Skin of body (tissue), 2 donors: ENCODE measurements around the gene SIK3. TPM values are rescaled to one million over a fixed set of nuclear protein-coding genes. Genes with fewer than 3 reads are reported as not detected.
"Not testable (repeated sequence)": the region's sequence is repeated elsewhere in the genome, so short reads cannot be mapped to it uniquely, and the experiment has no call there.

ENCODE experiments used
- DNase-seq: peaks from one replicate; lab custom pipeline; 2025; lab: John Stamatoyannopoulos, UW
- total RNA-seq: library from RNA; depleted of rRNA; stranded (reverse); fragments of >200 nt; gene quantifications from one replicate; pipeline ENCODE4 v1.2.3, GENCODE V29; 2014

Gene SIK3
- total RNA-seq, 1 donor from 2014 or later: 28.9 TPM

DNA sequence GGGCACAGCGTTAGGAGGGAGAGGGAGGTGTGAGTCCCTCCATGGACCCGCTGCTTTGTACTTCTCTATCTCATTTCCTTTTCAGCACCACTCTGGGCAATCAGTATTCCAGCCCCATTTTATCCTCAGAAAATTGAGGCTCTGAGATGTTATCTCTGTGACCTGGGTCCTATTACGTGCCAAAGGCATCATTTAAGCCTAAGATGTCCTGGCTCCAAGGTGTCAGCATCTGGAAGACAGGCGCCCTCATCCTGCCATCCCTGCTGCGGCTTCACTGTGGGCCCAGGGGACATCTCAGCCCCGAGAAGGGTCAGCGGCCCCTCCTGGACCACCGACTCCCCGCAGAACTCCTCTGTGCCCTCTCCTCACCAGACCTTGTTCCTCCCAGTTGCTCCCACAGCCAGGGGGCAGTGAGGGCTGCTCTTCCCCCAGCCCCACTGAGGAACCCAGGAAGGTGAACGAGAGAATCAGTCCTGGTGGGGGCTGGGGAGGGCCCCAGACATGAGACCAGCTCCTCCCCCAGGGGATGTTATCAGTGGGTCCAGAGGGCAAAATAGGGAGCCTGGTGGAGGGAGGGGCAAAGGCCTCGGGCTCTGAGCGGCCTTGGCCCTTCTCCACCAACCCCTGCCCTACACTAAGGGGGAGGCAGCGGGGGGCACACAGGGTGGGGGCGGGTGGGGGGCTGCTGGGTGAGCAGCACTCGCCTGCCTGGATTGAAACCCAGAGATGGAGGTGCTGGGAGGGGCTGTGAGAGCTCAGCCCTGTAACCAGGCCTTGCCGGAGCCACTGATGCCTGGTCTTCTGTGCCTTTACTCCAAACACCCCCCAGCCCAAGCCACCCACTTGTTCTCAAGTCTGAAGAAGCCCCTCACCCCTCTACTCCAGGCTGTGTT lies 269.4 kb downstream of the SIK3 start:
- DNase-seq: no peak

DNA sequence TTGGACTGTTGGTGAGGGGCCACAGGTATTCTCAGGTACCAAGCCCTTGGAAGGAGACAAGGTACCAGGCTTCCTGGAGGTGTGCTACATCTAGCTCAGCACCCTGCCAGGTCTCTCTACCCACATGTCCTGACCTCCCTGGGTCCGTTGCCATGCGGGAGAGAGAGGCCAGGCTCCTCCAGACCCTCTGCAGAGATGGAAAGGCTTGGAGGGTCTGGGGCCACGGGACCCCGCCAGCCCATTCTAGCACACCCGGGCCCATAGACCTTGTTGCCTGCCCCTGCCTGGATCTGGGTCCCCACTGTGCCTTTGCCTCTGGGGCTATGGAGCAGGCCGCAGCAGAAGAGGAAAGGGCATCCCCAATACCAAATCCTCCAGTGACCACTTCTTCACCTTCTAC lies 270.8 kb downstream of the SIK3 start:
- no peak for DNase-seq

DNA sequence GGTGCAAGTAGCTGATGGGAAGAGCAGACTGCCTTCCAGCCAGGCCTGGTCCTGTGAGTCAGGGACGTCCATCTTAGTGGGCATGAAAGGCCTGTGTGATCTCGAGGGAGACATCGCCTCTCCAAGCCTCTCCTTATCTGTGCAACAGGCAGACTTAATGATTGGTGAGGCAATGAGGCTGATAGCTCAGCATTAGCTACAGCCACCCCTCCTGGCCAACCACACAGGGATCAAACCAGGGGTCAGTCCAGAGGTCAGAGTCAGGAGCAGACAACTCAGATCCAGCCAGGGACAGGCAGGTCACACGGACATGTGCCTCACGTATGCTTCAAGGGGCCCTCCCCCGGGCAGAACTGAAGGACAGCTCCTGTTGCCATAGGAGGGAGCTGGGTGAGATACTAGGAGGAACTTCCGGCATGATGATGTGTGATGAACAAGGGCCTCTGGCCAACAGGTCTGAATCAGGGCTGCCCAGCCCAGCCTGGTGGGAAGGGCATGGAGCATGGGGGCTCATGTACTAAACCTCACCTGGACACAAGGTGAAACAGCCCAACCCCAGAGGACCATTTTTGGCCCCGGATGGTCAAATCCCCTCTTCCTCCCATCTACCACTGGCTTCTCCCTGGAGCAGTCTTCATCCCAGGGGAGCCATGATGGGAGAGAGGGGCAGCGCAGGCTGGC lies 271.3 kb downstream of the SIK3 start:
- no peak for DNase-seq

DNA sequence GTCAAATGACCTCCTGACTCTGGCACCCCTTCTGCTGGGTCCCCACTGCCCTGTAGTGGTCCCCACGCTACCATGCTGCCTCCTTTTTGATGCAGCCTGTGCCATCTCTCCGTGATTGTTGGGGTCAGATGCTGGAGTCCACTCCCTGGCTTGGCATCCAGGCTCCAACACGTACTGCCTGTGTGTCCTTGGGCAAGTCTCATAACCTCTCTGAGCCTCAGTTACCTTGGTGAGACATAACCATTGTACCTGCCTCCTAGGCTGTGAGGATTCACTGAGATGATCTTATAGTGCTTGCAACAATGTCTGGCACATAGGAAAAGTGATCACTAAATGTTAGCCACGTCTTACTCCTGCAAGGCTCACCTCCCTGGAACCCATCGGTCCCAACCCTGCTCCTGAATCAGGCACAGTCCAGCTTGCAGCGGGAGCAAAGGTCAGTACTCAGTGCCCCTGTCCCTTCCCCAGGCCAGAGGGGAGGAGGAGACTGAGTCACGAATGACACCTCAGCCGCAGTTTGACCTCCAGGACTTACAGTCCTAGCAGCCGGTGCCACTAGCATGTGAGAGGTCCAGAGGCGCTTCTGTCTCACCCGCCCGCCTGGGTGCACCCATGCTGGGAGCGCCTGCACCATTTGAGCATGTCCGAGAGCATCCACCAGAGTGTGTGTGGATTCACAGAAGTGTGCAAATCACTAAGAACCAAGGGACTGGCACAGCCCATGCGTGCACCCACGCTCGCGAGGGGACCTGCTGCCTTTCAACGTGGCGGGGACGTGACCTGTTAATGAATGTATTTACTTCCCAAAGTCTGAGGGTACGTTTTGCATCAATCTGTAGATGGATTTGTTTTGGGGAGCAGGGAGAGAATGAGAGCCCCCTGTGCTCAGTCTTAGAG lies 272.1 kb downstream of the SIK3 start:
- DNase-seq: no peak

DNA sequence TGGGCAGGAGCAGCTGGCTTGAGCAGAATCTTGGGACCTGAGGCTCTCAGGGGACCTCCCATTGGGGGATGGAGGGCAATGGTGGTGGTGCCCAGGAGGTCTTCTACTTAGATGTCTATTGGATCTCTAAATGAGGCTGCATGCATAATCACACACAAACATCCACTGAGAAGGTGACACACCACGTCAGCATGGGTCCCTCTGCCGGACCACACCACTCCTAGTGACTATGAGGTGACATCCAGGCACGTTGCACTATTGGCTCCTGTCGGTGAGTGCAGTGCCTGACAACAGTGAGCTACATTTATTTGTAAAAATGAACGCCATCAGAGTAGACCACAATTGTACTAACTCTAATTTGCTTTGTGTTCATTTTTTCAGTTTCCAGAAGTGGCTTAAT lies 272.8 kb downstream of the SIK3 start:
- DNase-seq: no peak

DNA sequence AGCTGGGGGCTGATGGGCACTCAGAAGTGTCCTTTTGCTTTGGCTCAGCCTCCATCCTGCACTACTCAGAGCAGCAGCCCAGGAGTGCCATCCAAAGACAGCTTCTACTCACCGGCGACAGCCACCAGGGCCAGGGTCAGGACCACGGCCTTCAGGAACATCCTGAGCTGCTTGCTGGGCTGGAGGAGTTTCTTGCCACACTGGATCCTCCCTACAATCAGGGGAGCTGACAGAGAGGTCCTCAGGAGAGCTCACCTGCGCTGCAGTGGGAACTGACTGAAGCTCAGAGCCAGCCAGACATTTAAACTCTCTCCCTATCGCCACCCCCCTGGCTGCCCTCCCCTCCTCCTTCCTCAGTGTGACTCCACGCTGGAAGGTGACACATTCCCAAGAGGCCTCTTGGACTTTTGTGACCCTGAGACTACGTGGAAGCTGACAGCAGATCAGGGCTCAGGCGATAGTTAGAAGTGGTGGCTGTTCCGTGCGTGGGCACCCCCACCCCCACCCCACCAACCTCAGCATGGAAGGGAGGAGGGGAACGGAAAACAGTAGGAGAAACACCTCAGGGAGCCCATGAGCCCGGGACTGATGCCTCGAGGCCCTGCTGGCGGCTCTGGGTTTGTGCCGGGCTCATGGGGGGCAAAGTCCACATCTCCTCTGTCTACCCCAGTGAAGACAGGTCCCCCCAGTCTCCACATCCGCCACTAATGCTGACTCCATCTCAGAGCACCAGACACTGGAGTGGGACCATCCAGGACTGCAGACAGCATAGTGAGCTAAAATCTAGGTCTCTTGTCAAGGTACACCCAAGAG lies 275.0 kb downstream of the SIK3 start, which contains the start of gene APOA4:
Gene APOA4 (minus strand): TSS at position 274 of the 813 bp plus-strand sequence. CDS start 113 bp downstream, at position 161.
- DNase-seq: no peak

DNA sequence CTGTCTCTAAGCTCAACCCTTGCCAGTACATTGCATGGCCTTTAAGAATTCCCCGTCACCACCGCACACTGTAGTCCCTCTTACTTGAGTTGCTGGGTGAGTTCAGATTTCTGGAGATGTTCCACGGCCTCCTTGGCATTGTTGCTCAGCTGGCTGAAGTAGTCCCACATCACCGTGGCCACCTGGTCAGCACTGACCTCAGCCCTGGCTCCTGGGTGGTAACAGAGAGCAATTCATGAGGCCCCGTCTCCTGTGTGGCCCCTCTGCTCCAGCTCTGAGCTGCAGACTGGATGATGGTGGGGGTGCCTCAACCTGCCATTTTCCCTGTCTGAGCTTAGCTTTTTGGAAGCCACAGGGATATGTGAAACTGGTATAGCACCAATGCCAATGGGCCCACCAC lies 275.7 kb downstream of the SIK3 start:
- DNase-seq: no peak

DNA sequence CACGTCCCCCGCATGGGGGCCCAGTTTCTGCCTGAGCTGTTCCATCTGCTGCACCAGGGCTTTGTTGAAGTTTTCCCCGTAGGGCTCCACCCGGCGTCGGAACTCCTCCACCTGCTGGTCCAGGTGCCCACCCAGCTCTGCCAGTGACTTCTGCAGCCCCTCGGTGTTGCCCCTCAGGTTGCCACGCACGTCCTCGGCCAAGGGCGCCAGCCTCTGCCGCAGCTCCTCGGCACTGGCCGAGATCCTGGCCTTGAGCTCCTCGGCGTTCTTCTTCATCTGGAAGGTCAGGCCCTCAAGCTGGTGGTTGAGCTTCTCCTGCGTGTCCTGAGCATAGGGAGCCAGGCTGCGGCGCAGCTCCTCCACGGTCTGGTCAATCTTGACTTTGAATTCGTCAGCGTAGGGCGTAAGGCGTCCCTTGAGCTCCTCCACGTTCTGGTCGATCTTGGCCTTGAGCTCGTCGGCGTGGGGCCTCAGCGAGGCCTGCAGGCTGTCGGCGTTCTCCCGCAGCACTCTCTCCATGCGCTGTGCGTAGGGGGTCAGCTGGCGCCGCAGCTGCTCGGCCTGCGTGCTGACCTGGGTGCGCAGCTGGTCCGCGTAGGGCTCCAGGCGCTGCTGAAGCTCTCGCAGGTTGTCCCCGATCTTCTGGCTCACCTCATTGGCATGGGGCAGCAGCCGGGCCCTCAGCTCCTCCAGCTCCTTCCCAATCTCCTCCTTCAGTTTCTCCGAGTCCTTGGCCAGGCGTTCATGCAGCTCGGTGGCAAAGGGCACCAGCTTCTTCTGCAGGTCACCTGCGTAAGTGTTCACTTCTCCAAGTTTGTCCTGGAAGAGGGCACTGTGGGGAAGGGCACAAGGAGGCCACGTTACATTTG lies 276.9 kb downstream of the SIK3 start:
- DNase-seq: no peak

DNA sequence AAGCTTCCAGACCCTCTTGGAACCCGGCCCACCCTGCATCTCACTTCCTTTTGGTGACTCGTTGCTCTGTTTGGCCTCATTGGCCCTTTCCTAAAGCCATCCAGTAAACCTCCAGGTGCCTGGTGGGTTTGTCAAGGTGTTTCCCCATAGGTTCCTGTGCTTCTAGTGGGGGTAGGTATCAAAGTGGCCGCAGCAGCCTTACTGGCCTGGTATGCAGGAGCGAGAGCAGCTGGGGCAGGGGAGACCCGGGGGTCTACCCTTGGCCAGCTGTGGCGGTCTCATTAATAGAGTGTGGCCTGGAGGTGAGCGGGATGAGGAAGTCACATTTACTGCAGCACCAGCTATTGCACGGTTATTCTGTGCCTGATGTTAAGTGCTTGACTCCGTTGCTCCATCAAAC lies 279.2 kb downstream of the SIK3 start:
- no peak for DNase-seq

DNA sequence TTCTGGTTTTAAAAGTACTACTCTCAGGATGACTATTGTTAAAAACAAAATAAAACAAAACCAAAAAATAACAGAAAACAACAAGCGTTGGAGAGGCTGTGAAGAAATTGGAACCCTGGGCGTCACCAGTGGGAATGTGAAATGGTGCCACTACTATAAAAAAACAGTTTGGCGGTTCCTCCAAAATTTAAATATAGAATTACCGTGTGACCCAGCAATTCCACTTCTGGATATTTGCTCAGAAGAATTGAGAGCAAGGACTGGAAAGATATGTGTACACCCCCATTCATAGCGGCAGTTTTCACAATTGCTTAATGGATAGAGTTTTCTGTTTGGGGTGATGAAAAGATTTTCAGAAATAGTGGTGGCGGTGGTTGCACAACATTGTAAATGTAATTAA lies 283.7 kb downstream of the SIK3 start:
- DNase-seq: no peak

DNA sequence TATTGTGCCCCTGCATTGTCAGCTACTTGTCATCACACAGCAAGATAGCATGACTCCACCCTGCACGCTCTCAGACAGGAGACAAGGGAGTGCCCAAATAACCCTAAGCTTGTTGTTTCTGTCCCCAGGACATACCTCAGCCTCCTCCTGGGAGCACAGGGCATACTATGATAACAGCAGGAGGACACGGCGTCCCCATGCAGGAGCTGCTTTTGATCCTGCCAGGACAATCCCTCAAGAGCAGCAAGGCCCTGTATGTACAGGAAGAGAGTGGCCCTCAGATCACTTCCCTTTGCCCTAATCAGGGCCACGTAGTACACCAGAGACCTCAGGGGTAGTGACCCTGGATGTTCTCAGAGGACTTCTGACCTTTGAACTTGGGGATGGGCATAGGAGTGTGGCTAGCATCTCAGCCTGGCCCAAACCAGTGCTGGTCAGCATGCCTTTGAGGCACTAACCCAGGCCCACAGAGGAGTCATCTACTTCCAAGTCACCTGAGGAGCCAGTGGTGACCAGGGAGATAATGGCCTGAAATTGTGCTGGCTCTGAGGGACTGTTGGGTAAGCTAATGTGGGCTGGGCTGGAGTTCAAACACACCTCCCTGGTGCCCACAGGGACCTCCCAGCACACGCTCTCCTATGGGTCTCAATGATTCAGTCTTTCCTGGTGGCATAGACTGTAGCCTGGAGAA lies 284.3 kb downstream of the SIK3 start:
- no peak for DNase-seq

DNA sequence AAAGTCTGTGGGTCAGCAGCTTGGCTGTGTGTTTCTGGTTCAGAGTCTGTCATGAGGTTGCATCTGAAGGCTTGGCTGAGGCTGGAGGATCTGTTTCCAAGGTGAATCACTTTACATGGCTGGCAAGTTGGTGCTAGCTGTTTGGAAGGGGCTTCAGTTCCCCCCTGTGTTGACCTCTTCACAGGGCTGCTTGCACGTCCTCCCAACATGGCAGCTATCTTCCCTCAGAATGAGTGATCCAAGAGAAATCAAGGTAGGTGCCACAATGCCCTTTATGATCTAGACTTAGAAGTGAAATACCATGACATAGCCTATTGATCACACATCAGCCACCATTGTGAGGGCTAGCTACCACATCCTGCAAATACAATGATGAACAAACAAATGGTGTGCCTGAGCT lies 285.1 kb downstream of the SIK3 start:
- no peak for DNase-seq

DNA sequence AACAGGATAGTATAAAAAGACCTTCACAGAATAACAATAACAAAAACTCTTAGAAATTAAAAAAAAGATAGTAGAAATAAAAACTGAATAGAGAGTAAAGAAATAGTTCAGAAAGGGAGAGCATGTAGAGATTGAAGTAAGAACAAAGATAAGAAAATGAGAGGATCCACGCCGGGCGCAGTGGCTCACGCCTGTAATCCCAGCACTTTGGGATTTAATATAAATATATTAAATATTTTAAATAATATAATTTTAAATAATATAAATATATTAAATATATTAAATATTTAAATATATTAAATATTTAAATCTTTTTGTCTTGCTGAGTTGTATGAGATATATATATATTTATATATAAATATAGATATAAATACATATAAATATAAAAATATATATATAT lies 286.1 kb downstream of the SIK3 start:
- DNase-seq: no peak

DNA sequence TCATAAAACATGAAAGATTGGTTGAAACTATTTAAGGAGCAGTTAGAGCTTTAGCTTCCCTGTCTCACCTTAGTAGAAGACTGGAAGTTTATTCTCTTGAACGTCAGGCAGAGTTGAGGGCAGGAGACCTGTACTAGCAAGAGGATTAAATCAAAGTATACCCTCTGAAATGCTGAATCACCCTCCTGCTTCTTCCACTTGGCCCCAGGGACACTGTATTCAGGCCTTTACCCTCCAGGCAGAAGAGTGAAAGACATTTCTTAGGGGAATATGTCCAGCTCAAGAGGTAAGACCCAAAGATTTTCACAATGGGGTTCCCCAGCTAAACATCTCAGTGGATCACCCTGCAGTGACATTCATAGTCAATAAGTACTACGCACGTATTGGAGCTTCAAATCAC lies 287.0 kb downstream of the SIK3 start:
- no peak for DNase-seq

DNA sequence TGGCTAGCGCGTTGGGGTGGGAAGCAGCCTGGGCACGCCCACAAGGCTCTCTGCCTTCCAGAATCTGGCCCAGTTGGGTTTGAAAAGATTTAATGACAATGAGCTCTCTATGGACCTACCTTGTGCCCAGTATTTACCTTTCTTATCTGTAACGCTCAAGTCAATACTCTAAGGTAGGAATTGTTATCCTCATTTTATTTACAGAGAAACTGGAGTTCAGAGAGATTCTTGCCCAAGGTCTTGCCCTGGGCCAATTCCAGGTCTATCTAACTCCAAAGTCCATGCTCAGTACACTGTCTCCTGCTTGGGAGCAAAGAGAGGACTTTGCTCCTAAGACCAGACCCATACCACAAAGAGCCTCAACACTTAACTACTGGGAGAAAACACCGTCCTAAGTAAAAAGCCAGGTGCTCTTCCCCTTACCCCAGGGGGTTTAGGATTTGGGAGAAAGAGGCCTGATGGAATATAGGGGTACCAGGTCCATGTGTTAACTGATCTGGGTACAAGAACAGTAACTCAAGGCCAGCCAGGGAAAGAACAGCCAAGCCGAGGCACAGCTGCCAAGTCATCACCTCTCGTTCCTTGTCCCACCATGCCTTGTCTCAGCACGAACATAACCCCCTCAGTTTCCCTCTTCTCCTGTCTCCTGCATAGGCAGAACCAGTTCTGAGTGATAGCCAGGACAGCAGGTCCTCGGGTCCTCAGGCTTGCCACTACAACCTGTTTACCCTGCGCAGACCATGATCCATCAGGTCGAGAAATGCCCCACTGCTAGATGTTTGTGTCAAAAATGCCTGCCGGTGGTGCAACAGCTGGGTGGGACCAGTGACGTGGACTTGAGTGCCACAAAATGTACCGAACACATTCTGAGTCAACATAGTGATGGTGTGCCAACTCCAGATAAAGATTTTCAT lies 289.7 kb downstream of the SIK3 start:
- DNase-seq: no peak

DNA sequence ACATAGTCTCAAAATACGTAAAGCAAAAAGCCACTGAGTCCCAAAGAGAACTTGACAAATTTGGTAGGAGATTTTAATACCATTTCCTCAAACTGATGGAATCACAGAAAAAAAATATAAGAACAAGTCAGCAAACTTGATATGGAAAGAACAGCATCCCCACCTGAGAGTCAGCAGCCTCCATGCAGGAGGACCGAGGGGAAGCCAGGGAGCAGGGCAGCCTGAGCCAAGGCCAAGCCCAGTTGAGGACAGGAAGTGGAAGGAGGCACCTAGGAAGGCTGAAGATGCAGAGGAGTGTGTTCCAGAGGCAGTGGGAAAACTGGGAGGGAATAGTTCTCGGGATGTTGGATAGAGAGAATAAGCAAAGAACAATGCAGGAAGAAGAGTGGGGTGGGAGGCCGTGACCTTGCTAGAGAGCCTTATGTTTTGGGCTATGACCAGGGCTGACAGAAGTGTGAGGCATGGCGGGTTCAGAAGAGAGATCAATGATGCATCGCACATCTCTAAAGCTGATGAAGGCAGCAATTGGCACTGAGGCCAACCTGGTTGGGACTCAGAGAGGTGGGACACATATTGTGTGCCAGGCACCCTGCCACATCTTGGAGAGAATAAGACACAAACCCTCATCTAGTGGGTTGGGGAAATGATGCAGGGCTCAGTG lies 290.5 kb downstream of the SIK3 start:
- no peak for DNase-seq

DNA sequence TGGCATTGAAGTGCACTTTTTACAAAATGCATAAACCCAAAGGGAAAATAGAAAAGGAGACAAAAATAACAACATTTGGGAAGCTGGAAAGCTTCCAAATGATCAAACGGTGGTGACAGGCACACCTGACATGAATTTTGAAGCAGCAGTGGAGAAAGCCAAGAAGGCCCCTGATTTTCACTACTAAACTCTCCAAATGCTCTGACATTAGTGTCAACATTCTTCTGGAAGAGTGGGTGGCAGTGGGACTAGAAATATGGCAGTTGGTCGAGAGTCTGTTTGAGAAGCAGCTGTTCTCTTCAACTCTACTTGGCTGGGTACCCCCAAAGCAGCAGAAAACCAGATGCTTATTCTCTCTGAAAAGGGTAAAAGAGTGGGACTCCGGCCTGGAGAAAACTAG lies 294.2 kb downstream of the SIK3 start:
- no peak for DNase-seq

DNA sequence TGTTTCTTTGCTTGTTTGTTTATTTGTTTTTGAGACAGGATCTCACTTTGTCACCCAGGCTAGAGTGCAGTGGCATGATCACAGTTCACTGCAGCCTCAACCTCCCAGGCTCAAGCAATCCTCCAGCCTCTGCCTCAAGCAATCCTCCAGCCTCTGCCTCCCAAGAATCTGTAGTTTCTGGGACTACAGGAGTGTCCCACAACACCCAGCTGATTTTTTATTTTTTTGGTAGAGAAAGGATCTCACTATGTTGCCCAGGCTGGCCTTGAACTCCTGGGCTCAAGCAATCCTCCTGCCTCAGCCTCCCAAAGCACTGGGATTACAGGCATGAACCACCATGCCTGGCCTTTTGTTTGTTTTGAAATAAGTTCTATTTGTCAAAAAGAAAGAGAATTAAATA lies 296.6 kb downstream of the SIK3 start:
- DNase-seq: not testable (repeated sequence)
